Loucy (cell line): Measurements from ENCODE around the gene SRPX2.

Source experiments
- EZH2phosphoT487 ChIP-seq: fragments of 200-600 bp; IDR thresholded peaks from 2 replicates; pipeline ENCODE4 v1.6.1; 2018; ENCODE audit warnings: antibody characterized with exemption, mild to moderate bottlenecking, moderate library complexity, borderline replicate concordance
- TF ChIP-seq, protein P1 (sequence below): fragments of 200-600 bp; sonication (generic); conservative IDR thresholded peaks from 2 replicates; pipeline ENCODE4 v1.5.1; 2014; ENCODE audit warnings: mild to moderate bottlenecking, antibody characterized with exemption, low read length

DNA sequence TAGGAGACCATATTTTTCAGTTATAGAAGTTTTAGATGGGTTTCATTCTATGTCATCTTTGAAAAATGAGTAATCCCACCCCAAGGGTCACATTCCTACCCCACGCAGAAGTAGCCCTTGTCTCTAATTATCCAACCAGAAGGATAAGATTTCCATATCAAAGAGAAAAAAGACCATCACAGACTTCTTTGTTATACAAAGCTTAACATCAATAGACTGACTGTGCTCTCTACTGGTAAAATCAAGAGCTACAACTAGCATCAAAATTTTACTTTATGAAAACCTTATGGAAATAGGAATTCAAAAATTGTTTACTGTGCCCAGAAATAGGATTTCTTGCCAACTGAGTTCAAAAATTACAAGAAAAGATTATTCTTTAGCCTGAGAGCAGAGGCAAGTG is 34.4 kb upstream of the SRPX2 start:
- TF ChIP-seq, protein P1, sequence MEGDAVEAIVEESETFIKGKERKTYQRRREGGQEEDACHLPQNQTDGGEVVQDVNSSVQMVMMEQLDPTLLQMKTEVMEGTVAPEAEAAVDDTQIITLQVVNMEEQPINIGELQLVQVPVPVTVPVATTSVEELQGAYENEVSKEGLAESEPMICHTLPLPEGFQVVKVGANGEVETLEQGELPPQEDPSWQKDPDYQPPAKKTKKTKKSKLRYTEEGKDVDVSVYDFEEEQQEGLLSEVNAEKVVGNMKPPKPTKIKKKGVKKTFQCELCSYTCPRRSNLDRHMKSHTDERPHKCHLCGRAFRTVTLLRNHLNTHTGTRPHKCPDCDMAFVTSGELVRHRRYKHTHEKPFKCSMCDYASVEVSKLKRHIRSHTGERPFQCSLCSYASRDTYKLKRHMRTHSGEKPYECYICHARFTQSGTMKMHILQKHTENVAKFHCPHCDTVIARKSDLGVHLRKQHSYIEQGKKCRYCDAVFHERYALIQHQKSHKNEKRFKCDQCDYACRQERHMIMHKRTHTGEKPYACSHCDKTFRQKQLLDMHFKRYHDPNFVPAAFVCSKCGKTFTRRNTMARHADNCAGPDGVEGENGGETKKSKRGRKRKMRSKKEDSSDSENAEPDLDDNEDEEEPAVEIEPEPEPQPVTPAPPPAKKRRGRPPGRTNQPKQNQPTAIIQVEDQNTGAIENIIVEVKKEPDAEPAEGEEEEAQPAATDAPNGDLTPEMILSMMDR, result 0 out of 2 replicates have a peak, but pooled peaks have one; percentile 19
- TF ChIP-seq EZH2phosphoT487, result no peak
